Measurements from ENCODE around the gene OXT. TPM values are rescaled to one million over a fixed set of nuclear protein-coding genes. Genes with fewer than 3 reads are reported as not detected.

OXT gene
- total RNA-seq, 1 donor = not detected

DNA sequence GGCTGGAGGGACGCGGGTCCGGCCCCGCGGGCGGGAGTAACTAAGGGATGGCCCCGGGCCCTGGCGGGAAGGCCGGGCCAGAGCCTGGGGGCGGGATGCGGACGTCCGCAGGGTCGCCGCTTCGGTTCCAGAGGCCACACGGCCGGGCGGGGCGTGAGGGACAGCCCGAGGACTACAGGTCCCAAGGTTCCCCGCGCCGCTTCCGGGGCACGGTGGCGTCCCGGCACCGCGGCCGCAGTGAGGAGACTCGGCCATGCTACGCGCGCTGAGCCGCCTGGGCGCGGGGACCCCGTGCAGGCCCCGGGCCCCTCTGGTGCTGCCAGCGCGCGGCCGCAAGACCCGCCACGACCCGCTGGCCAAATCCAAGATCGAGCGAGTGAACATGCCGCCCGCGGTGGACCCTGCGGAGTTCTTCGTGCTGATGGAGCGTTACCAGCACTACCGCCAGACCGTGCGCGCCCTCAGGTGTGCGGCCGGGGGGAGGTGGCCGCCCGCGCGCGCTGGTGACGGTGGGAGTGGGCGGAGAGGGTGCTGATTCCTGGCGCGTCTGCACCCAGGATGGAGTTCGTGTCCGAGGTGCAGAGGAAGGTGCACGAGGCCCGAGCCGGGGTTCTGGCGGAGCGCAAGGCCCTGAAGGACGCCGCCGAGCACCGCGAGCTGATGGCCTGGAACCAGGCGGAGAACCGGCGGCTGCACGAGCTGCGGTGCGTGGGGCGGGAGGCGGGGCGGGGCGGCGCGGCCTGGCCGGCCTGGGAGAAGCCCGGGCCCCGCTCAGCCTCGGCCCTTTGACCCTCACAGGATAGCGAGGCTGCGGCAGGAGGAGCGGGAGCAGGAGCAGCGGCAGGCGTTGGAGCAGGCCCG, 25.4 kb upstream of the OXT start, which contains the start of gene MRPS26:
Gene MRPS26, plus strand, starts transcription at position 237 of the 861 bp plus-strand sequence. Its CDS starts 17 bp downstream, at position 254.
- peaks cover 11% of the 10 kb centered on the region for H3K79me2 ChIP-seq (ENCODE audit: insufficient read depth, low read length)
- H3K4me2 ChIP-seq (ENCODE audit: insufficient read depth, low read length) = peak within 1 kb of the TSS; percentile 81
- H3K27ac ChIP-seq (ENCODE audit: low read depth, low read length) = peak within 1 kb of the TSS; percentile 80
- DNase-seq (ENCODE audit: insufficient read length, low spot score, missing footprints) = peak; percentile 99
- no peaks in the 10 kb centered on the region for H4K20me1 ChIP-seq (ENCODE audit: insufficient read depth, low read length)
- H3K36me3 ChIP-seq (ENCODE audit: insufficient read depth, low read length) = peaks cover 23% of the 10 kb centered on the region
- no peaks in the 10 kb centered on the region for H3K27me3 ChIP-seq (ENCODE audit: insufficient read depth, low read length)
- H3K4me3 ChIP-seq (ENCODE audit: insufficient read depth, low read length) = peak within 1 kb of the TSS; percentile 94
- H3K9me3 ChIP-seq (ENCODE audit: low read depth, low read length) = no peaks in the 10 kb centered on the region
- TF ChIP-seq, protein P1, sequence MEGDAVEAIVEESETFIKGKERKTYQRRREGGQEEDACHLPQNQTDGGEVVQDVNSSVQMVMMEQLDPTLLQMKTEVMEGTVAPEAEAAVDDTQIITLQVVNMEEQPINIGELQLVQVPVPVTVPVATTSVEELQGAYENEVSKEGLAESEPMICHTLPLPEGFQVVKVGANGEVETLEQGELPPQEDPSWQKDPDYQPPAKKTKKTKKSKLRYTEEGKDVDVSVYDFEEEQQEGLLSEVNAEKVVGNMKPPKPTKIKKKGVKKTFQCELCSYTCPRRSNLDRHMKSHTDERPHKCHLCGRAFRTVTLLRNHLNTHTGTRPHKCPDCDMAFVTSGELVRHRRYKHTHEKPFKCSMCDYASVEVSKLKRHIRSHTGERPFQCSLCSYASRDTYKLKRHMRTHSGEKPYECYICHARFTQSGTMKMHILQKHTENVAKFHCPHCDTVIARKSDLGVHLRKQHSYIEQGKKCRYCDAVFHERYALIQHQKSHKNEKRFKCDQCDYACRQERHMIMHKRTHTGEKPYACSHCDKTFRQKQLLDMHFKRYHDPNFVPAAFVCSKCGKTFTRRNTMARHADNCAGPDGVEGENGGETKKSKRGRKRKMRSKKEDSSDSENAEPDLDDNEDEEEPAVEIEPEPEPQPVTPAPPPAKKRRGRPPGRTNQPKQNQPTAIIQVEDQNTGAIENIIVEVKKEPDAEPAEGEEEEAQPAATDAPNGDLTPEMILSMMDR (IDR thresholded peaks at IDR 0.05; ENCODE audit: extremely low read depth, low read depth, low read length) = no peak
- peak within 1 kb of the TSS; percentile 72 for H2AFZ ChIP-seq (ENCODE audit: low read length)
- H3K4me1 ChIP-seq (ENCODE audit: insufficient read depth, low read length) = peaks cover 15% of the 10 kb centered on the region

DNA sequence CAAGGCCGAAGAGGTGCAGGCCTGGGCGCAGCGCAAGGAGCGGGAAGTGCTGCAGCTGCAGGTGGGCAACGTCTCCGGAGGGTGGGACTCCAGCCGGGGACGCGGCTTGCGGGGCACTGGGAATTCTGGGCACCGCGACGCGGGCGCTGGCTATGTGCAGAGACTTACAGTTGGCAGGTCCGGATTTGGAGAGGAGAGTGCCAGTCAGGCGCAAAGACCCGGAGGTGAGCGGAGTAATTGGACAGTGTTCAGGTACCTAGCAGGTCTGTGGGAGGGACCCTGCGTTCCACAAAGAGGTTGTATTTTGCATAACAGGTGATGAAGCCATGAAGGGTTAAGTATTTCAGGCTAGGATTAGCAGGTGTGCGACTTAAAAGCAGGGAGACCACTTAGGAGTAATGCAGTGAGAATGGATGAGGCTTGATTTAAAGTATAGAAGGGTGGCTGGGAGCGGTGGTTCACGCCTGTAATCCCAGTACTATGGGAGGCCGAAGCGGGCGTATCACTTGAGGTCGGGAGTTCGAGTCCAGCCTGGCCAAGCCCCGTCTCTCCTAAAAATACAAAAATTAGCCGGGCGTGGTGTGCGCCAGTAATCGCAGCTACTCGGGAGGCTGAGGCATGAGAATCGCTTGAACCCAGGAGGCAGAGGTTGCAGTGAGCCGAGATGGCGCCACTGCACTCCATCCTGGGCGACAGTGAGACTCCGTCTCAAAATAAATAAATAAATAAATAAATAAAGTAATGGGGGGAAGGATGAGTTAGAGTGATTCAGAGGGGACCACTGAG, 24.6 kb upstream of the OXT start:
- Histone ChIP-seq H4K20me1 (ENCODE audit: insufficient read depth, low read length) (no peaks in the 10 kb centered on the region), H3K27me3 (ENCODE audit: insufficient read depth, low read length) (no peaks in the 10 kb centered on the region), H3K79me2 (ENCODE audit: insufficient read depth, low read length) (peaks cover 11% of the 10 kb centered on the region), H3K4me1 (ENCODE audit: insufficient read depth, low read length) (peaks cover 11% of the 10 kb centered on the region), H3K36me3 (ENCODE audit: insufficient read depth, low read length) (peaks cover 23% of the 10 kb centered on the region), H3K9me3 (ENCODE audit: low read depth, low read length) (no peaks in the 10 kb centered on the region), H3K4me2 (ENCODE audit: insufficient read depth, low read length) (peak overlapping the region; percentile 81), H3K4me3 (ENCODE audit: insufficient read depth, low read length) (peak overlapping the region; percentile 94), H3K27ac (ENCODE audit: low read depth, low read length) (peak overlapping the region; percentile 0), H2AFZ (ENCODE audit: low read length) (peak overlapping the region; percentile 69)
- no peak for DNase-seq (ENCODE audit: insufficient read length, low spot score, missing footprints)
- TF ChIP-seq, protein P1 (IDR thresholded peaks at IDR 0.05; ENCODE audit: extremely low read depth, low read depth, low read length) = no peak

DNA sequence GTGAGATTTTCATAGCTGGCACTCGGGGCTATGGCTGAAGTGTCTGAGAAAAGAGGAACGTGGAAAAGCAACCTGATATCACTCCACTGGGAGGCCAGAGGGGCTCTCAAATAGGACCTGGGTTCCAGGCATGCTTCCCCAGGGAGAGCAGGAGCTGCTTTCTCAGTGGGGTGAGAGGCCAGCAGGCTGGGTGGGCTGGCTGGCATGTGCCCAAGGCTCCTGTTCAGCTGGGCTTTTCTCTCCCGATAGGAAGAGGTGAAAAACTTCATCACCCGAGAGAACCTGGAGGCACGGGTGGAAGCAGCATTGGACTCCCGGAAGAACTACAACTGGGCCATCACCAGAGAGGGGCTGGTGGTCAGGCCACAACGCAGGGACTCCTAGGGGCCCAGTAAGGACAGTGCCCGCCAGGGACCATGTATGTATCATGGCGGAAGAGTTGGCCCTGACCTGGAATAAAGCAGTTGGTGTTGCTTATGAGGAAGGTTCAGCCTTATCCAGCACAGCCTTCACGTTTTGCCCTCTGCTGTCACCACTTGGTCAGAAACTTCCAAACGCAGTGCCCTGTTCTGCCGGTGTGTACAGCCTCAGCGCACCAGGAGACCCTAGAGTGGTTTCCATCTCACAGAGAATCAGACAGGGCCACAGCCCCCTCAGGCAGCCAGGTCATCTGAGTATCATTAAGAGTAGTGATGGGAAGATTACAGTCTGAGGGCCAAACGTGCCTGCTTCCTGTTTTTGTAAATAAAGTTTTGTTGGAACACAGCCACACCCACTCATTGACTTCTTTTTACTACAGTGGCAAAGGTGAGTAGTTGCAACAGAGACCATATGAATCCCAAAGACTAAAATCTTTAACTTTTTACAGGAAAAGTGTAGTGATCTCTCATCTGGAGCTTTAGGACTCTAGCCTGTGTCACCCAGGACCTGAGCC, 23.7 kb upstream of the OXT start:
- peaks cover 23% of the 10 kb centered on the region for H3K36me3 ChIP-seq (ENCODE audit: insufficient read depth, low read length)
- H3K27me3 ChIP-seq (ENCODE audit: insufficient read depth, low read length) = no peaks in the 10 kb centered on the region
- H3K79me2 ChIP-seq (ENCODE audit: insufficient read depth, low read length) = peaks cover 11% of the 10 kb centered on the region
- no peak overlapping the region for H3K4me2 ChIP-seq (ENCODE audit: insufficient read depth, low read length)
- H3K27ac ChIP-seq (ENCODE audit: low read depth, low read length) = no peak overlapping the region
- no peaks in the 10 kb centered on the region for H4K20me1 ChIP-seq (ENCODE audit: insufficient read depth, low read length)
- H3K4me3 ChIP-seq (ENCODE audit: insufficient read depth, low read length) = no peak overlapping the region
- H3K9me3 ChIP-seq (ENCODE audit: low read depth, low read length) = no peaks in the 10 kb centered on the region
- TF ChIP-seq, protein P1 (IDR thresholded peaks at IDR 0.05; ENCODE audit: extremely low read depth, low read depth, low read length) = no peak
- H2AFZ ChIP-seq (ENCODE audit: low read length) = no peak overlapping the region
- peaks cover 5% of the 10 kb centered on the region for H3K4me1 ChIP-seq (ENCODE audit: insufficient read depth, low read length)
- DNase-seq (ENCODE audit: insufficient read length, low spot score, missing footprints) = no peak

Measured in osteoblast (primary cell).